Parathyroid adenoma (tissue), 2 donors: Measurements from ENCODE around the gene DKKL1.

Source experiments
- H2AFZ ChIP-seq: fragments of 300-600 bp; sonication (generic); one replicate; pipeline ENCODE4 v1.7.0; 2017; ENCODE audit warnings: antibody characterized with exemption, mild to moderate bottlenecking
- H3K27ac ChIP-seq: fragments of 300-600 bp; sonication (generic); one replicate; pipeline ENCODE4 v1.7.0; 2017
- H3K27me3 ChIP-seq: fragments of 300-600 bp; sonication (generic); one replicate; pipeline ENCODE4 v1.7.0; 2017; ENCODE audit warnings: low read length; ENCODE audit not compliant: control insufficient read depth, insufficient read depth
- H3K36me3 ChIP-seq: fragments of 300-600 bp; sonication (generic); one replicate; pipeline ENCODE4 v1.7.0; 2017; ENCODE audit warnings: low read length; ENCODE audit not compliant: control insufficient read depth, insufficient read depth
- H3K4me1 ChIP-seq: fragments of 300-600 bp; sonication (generic); one replicate; pipeline ENCODE4 v1.7.0; 2017; ENCODE audit warnings: control low read depth
- H3K4me2 ChIP-seq: fragments of 300-600 bp; sonication (generic); one replicate; pipeline ENCODE4 v1.7.0; 2017; ENCODE audit warnings: low read length
- H3K4me3 ChIP-seq: fragments of 300-600 bp; sonication (generic); one replicate; pipeline ENCODE4 v1.7.0; 2017; ENCODE audit warnings: low read depth, low read length
- H3K79me2 ChIP-seq: fragments of 300-600 bp; sonication (generic); one replicate; pipeline ENCODE4 v1.7.0; 2017; ENCODE audit warnings: control low read depth
- H3K9ac ChIP-seq: fragments of 300-600 bp; sonication (generic); one replicate; pipeline ENCODE4 v1.7.0; 2017; ENCODE audit warnings: mild to moderate bottlenecking
- H3K9me3 ChIP-seq: fragments of 300-600 bp; sonication (generic); one replicate; pipeline ENCODE4 v1.7.0; 2017; ENCODE audit warnings: low read length; ENCODE audit not compliant: control insufficient read depth
- CTCF ChIP-seq: fragments of 300-600 bp; sonication (generic); IDR thresholded peaks from one replicate; pipeline ENCODE4 v1.7.0; 2017; ENCODE audit warnings: antibody characterized with exemption, mild to moderate bottlenecking
- donor health status: primary hyperparathyroidism.

Gene DKKL1

GRCh38 chr19:49391581-49392399 is 28.1 kb downstream of the DKKL1 start:
- no peak overlapping the region for H3K27ac ChIP-seq
- TF ChIP-seq CTCF, result peak; percentile 94
- no peaks in the 10 kb centered on the region for H3K36me3 ChIP-seq
- H3K4me2 ChIP-seq, result no peak overlapping the region
- no peaks in the 10 kb centered on the region for H3K9me3 ChIP-seq
- no peaks in the 10 kb centered on the region for H3K79me2 ChIP-seq
- no peak overlapping the region for H2AFZ ChIP-seq
- H3K27me3 ChIP-seq, result no peaks in the 10 kb centered on the region
- H3K9ac ChIP-seq, result no peak overlapping the region
- H3K4me3 ChIP-seq, result no peak overlapping the region
- H3K4me1 ChIP-seq, result no peaks in the 10 kb centered on the region

- Histone ChIP-seq H3K4me1 (peaks cover 10% of the 10 kb centered on the region), H3K27ac (no peak overlapping the region), H2AFZ (no peak overlapping the region), H3K4me2 (no peak overlapping the region), H3K4me3 (no peak overlapping the region), H3K79me2 (no peaks in the 10 kb centered on the region), H3K27me3 (no peaks in the 10 kb centered on the region), H3K9ac (no peak overlapping the region), H3K9me3 (no peaks in the 10 kb centered on the region), H3K36me3 (no peaks in the 10 kb centered on the region)
- no peak for TF ChIP-seq CTCF
These were observed 30.2 kb downstream of the DKKL1 start for GRCh38 chr19:49393881-49394280.

GRCh38 chr19:49395581-49396407 is 32.1 kb downstream of the DKKL1 start:
- Histone ChIP-seq H3K4me2 (no peak overlapping the region), H3K27ac (no peak overlapping the region), H3K9me3 (no peaks in the 10 kb centered on the region), H3K36me3 (no peaks in the 10 kb centered on the region), H3K27me3 (no peaks in the 10 kb centered on the region), H3K4me3 (no peak overlapping the region), H3K4me1 (peaks cover 13% of the 10 kb centered on the region), H3K79me2 (no peaks in the 10 kb centered on the region), H3K9ac (no peak overlapping the region), H2AFZ (no peak overlapping the region)
- TF ChIP-seq CTCF, result no peak

- no peaks in the 10 kb centered on the region for H3K27me3 ChIP-seq
- no peak for TF ChIP-seq CTCF
- peaks cover 13% of the 10 kb centered on the region for H3K4me1 ChIP-seq
- no peak overlapping the region for H3K27ac ChIP-seq
- H3K79me2 ChIP-seq, result no peaks in the 10 kb centered on the region
- H3K9me3 ChIP-seq, result no peaks in the 10 kb centered on the region
- H3K4me2 ChIP-seq, result no peak overlapping the region
- H3K4me3 ChIP-seq, result no peak overlapping the region
- H3K9ac ChIP-seq, result no peak overlapping the region
- no peaks in the 10 kb centered on the region for H3K36me3 ChIP-seq
- H2AFZ ChIP-seq, result no peak overlapping the region
These were observed 33.2 kb downstream of the DKKL1 start for GRCh38 chr19:49396738-49397505.
